GM12874 (cell line): ENCODE results near the gene HOXB5.

Experiments used
- CTCF ChIP-seq: IDR thresholded peaks from 2 replicates; pipeline ENCODE4 v1.5.1; 2011; ENCODE audit warnings: low read depth, mild to moderate bottlenecking, control low read depth, low read length, moderate library complexity; ENCODE audit not compliant: insufficient read depth

Gene HOXB5

GRCh38 chr17:48631693-48632578 is 38.4 kb upstream of the HOXB5 start:
- TF ChIP-seq CTCF, result no peak

DNA sequence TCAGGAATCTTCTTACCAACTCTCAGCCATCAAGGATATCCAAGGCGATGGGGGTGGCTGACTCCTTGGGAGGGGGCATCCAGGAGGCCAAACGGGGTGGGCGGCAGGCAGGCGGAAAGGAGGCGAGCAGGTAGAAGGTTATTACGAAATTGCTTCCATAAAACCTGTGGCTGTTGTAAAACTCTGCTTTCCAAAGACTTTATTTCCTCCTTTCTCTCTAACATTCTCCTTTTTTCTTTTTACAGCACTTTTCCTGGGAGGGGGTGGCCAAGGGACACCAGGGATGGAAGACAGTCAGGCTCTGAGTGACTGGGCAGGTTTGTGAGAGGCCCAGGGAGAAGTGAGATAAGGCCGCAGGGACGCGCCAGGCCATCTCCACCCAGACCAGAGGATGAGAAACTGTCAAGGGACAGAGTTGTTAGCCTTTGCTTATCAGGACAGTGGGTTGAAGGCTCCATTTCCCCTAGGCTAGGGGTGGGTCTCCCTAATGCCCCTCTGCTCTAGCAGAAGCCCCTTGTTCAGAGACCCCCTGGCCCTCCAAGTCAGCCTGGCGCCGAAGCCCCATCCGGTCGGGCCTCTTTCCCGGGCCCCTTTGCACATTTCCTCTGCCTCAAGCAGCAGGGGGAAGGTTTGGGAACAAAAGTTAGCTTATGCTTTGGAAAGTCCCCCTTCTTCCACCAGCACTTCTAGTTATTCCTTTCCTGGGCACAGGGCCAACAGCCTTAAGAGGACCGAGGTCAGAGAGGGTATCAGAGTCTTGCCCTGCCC is 37.5 kb upstream of the HOXB5 start:
- TF ChIP-seq CTCF, result no peak

GRCh38 chr17:48630009-48630924 is 36.7 kb upstream of the HOXB5 start:
- TF ChIP-seq CTCF, result no peak

DNA sequence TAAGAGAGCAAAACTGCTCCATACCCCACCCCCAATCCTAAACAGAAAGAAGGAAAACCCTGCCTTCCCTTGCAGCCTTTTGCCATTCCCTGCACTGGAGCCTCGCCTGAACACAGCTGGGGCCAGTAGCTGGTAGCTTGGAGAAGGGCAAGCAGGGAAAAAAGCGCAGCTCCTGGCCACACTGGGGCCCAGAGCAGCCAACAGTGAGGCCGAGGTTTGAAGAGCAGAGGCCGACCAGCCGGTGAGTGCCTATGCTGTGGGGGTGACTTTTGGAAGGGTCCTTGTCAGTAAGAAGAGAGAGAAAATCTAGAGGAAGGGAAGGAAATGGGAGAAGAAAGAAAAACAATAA is 35.8 kb upstream of the HOXB5 start:
- no peak for TF ChIP-seq CTCF

- TF ChIP-seq CTCF, result no peak
Measured at GRCh38 chr17:48628649-48629410, 35.3 kb upstream of the HOXB5 start.

GRCh38 chr17:48627623-48628521 is 34.3 kb upstream of the HOXB5 start:
- no peak for TF ChIP-seq CTCF
